NCI-H526 (cell line): ENCODE results near the gene MAN1C1.
"Not testable (repeated sequence)": the region's sequence is repeated elsewhere in the genome, so short reads cannot be mapped to it uniquely, and the experiment has no call there.

ENCODE experiments used
- DNase-seq, 2 experiments: peaks; one replicate each; lab custom pipeline; 2025; lab: John Stamatoyannopoulos, UW

Gene MAN1C1

GRCh38 chr1:25715888-25716287, 99.3 kb downstream of the MAN1C1 start:
- peak in 1 of 2 experiments; percentile 11 for DNase-seq

GRCh38 chr1:25716320-25716719, 99.7 kb downstream of the MAN1C1 start:
- DNase-seq: no peak

GRCh38 chr1:25718732-25719131, 102.1 kb downstream of the MAN1C1 start:
- no peak for DNase-seq

- DNase-seq: no peak
These were observed 104.0 kb downstream of the MAN1C1 start for GRCh38 chr1:25720624-25721023.

- DNase-seq: no peak
These were observed 106.8 kb downstream of the MAN1C1 start for GRCh38 chr1:25723250-25723880.

- DNase-seq: no peak
These were observed 107.6 kb downstream of the MAN1C1 start for GRCh38 chr1:25724201-25724600.

GRCh38 chr1:25724966-25725365, 108.4 kb downstream of the MAN1C1 start:
- DNase-seq: no peak

GRCh38 chr1:25725482-25725881, 108.9 kb downstream of the MAN1C1 start:
- DNase-seq: no peak

GRCh38 chr1:25727088-25727487, 110.5 kb downstream of the MAN1C1 start:
- no peak for DNase-seq

- DNase-seq: peak in 1 of 2 experiments; percentile 33
These were observed 111.2 kb downstream of the MAN1C1 start for GRCh38 chr1:25727635-25728286.

- no peak for DNase-seq
These were observed 111.8 kb downstream of the MAN1C1 start for GRCh38 chr1:25728301-25728935.

GRCh38 chr1:25729045-25729444, 112.5 kb downstream of the MAN1C1 start:
- DNase-seq: no peak

GRCh38 chr1:25729790-25730644, 113.4 kb downstream of the MAN1C1 start:
- no peak for DNase-seq

GRCh38 chr1:25731148-25731547, 114.6 kb downstream of the MAN1C1 start:
- no peak for DNase-seq

- DNase-seq: no peak
These were observed 115.2 kb downstream of the MAN1C1 start for GRCh38 chr1:25731626-25732370.

- DNase-seq: no peak
These were observed 116.2 kb downstream of the MAN1C1 start for GRCh38 chr1:25732821-25733220.

- no peak for DNase-seq
These were observed 116.7 kb downstream of the MAN1C1 start for GRCh38 chr1:25733271-25733670.

- DNase-seq: not testable (repeated sequence)
These were observed 118.4 kb downstream of the MAN1C1 start for GRCh38 chr1:25734991-25735390.

GRCh38 chr1:25735956-25736529, 119.5 kb downstream of the MAN1C1 start:
- no peak for DNase-seq

GRCh38 chr1:25737130-25737529, 120.5 kb downstream of the MAN1C1 start:
- no peak for DNase-seq

GRCh38 chr1:25738499-25738898, 121.9 kb downstream of the MAN1C1 start:
- no peak for DNase-seq
